ENCODE measurements around the gene MYO3B. TPM values are rescaled to one million over a fixed set of nuclear protein-coding genes. Genes with fewer than 3 reads are reported as not detected.
"Not testable (repeated sequence)": the region's sequence is repeated elsewhere in the genome, so short reads cannot be mapped to it uniquely, and the experiment has no call there.

Gene MYO3B
- total RNA-seq, 3 donors from 2014 or later (not counting 1 experiment from before 2014, with no cell fraction given): 0.68 to 0.88 (median 0.75) TPM

GRCh38 chr2:170344663-170345346, 166.9 kb downstream of the MYO3B start:
- Mint-ChIP-seq H3K9me3 (no peaks in the 10 kb centered on the region), H3K36me3 (no peaks in the 10 kb centered on the region), H3K27me3 (ENCODE audit: low read depth in 2 of 2) (peaks cover 0 to 3% of the 10 kb centered on the region in 2 donors), H3K4me1 (peaks cover 9 to 11% of the 10 kb centered on the region in 2 donors), H3K27ac (no peak overlapping the region), H3K4me3 (no peak overlapping the region)
- no peaks in the 10 kb centered on the region for H3K36me3 ChIP-seq (ENCODE audit: control insufficient read depth, insufficient read depth, low read length)
- ATAC-seq (no peak), DNase-seq (no peak)
- no peak overlapping the region for H3K27ac ChIP-seq (ENCODE audit: low read length)
- H3K27me3 ChIP-seq (ENCODE audit: control insufficient read depth, insufficient read depth, low read length): no peaks in the 10 kb centered on the region
- no peaks in the 10 kb centered on the region for H3K4me1 ChIP-seq (ENCODE audit: control insufficient read depth, insufficient read depth, low read length)
- H3K4me3 ChIP-seq (ENCODE audit: low read length): no peak overlapping the region
- intact Hi-C loops (cut with micrococcal nuclease): no loop called here
- H3K9me3 ChIP-seq (ENCODE audit: control insufficient read depth, insufficient read depth, low read length): no peaks in the 10 kb centered on the region
- WGBS (ENCODE audit: insufficient coverage): 88% methylated on average over 3 of the region's 3 CpGs
- no peak for TF ChIP-seq CTCF (IDR thresholded peaks at IDR 0.05)

- no peak overlapping the region for H3K27ac Mint-ChIP-seq
- Histone ChIP-seq H3K27ac (ENCODE audit: low read length) (no peak overlapping the region), H3K27me3 (ENCODE audit: control insufficient read depth, insufficient read depth, low read length) (no peaks in the 10 kb centered on the region), H3K36me3 (ENCODE audit: control insufficient read depth, insufficient read depth, low read length) (no peaks in the 10 kb centered on the region), H3K9me3 (ENCODE audit: control insufficient read depth, insufficient read depth, low read length) (no peaks in the 10 kb centered on the region), H3K4me3 (ENCODE audit: low read length) (no peak overlapping the region), H3K4me1 (ENCODE audit: control insufficient read depth, insufficient read depth, low read length) (no peaks in the 10 kb centered on the region)
- H3K9me3 Mint-ChIP-seq: no peaks in the 10 kb centered on the region
- no peak overlapping the region for H3K4me3 Mint-ChIP-seq
- no peak for DNase-seq
- peaks cover 9 to 11% of the 10 kb centered on the region in 2 donors for H3K4me1 Mint-ChIP-seq
- TF ChIP-seq CTCF (IDR thresholded peaks at IDR 0.05): no peak
- no CpG with 5 or more reads among the region's 2 CpGs for WGBS (ENCODE audit: insufficient coverage)
- H3K27me3 Mint-ChIP-seq (ENCODE audit: low read depth in 2 of 2): peaks cover 3% of the 10 kb centered on the region in 2 donors
- intact Hi-C loops (cut with micrococcal nuclease): no loop called here
- H3K36me3 Mint-ChIP-seq: no peaks in the 10 kb centered on the region
- ATAC-seq: no peak
These were observed 167.7 kb downstream of the MYO3B start for GRCh38 chr2:170345607-170346006.

- H3K9me3 ChIP-seq (ENCODE audit: control insufficient read depth, insufficient read depth, low read length); DNase-seq; H3K4me3 Mint-ChIP-seq; H3K27me3 ChIP-seq (ENCODE audit: control insufficient read depth, insufficient read depth, low read length); H3K4me3 ChIP-seq (ENCODE audit: low read length); H3K36me3 Mint-ChIP-seq; ATAC-seq; intact Hi-C loops (cut with micrococcal nuclease); H3K27ac ChIP-seq (ENCODE audit: low read length); H3K4me1 Mint-ChIP-seq; H3K36me3 ChIP-seq (ENCODE audit: control insufficient read depth, insufficient read depth, low read length); H3K27ac Mint-ChIP-seq; H3K4me1 ChIP-seq (ENCODE audit: control insufficient read depth, insufficient read depth, low read length); H3K9me3 Mint-ChIP-seq: not testable (repeated sequence)
- WGBS (ENCODE audit: insufficient coverage): 49% methylated on average over 4 of the region's 5 CpGs
- peaks cover 3 to 10% of the 10 kb centered on the region in 2 donors for H3K27me3 Mint-ChIP-seq (ENCODE audit: low read depth in 2 of 2)
These were observed 171.3 kb downstream of the MYO3B start for GRCh38 chr2:170349269-170349668.

GRCh38 chr2:170350929-170351826, 173.2 kb downstream of the MYO3B start:
- no peaks in the 10 kb centered on the region for H3K36me3 Mint-ChIP-seq
- Histone ChIP-seq H3K27me3 (ENCODE audit: control insufficient read depth, insufficient read depth, low read length) (no peaks in the 10 kb centered on the region), H3K9me3 (ENCODE audit: control insufficient read depth, insufficient read depth, low read length) (no peaks in the 10 kb centered on the region), H3K27ac (ENCODE audit: low read length) (no peak overlapping the region), H3K4me1 (ENCODE audit: control insufficient read depth, insufficient read depth, low read length) (peaks cover 3% of the 10 kb centered on the region), H3K36me3 (ENCODE audit: control insufficient read depth, insufficient read depth, low read length) (no peaks in the 10 kb centered on the region), H3K4me3 (ENCODE audit: low read length) (no peak overlapping the region)
- intact Hi-C loops (cut with micrococcal nuclease): no loop called here
- H3K4me3 Mint-ChIP-seq: no peak overlapping the region
- H3K4me1 Mint-ChIP-seq: peaks cover 18 to 19% of the 10 kb centered on the region in 2 donors
- H3K27ac Mint-ChIP-seq: no peak overlapping the region
- ATAC-seq (no peak), DNase-seq (no peak)
- peaks cover 3 to 10% of the 10 kb centered on the region in 2 donors for H3K27me3 Mint-ChIP-seq (ENCODE audit: low read depth in 2 of 2)
- 97% methylated on average over 1 of the region's 4 CpGs for WGBS (ENCODE audit: insufficient coverage)
- no peaks in the 10 kb centered on the region for H3K9me3 Mint-ChIP-seq
- no peak for TF ChIP-seq CTCF (IDR thresholded peaks at IDR 0.05)
